ENCODE results near the gene RRAGA.

Gene RRAGA

DNA sequence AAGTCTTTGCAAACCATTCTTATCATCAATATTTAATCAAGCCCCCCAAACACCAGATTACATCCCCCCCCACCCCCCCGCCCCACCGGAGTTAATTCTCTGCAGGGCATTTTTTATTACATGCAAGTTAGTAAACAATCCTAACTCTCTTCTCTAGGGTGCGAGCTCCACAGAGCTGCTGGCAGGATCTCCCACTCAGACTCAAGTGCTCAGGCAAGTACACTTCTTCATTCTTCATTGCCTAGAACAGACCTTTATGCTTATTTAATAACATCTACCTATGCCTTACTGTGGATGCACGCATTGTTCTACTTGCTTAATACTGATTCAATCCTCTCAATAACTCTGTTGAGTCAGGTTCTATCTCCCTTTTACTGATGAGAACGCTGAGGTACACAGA lies 26.1 kb upstream of the RRAGA start:
- H3K4me3 ChIP-seq (ENCODE audit: low read depth, low read length), result no peak overlapping the region
- TF ChIP-seq CTCF (IDR thresholded peaks at IDR 0.05; ENCODE audit: low read depth, low read length, missing control alignments), result no peak
- DNase-seq (ENCODE audit: low read depth), result no peak

- no peak for TF ChIP-seq CTCF (IDR thresholded peaks at IDR 0.05; ENCODE audit: low read depth, low read length, missing control alignments)
- no peak overlapping the region for H3K4me3 ChIP-seq (ENCODE audit: low read depth, low read length)
- DNase-seq (ENCODE audit: low read depth), result no peak
These were observed 22.9 kb upstream of the RRAGA start for GRCh38 chr9:19026375-19026774.

DNA sequence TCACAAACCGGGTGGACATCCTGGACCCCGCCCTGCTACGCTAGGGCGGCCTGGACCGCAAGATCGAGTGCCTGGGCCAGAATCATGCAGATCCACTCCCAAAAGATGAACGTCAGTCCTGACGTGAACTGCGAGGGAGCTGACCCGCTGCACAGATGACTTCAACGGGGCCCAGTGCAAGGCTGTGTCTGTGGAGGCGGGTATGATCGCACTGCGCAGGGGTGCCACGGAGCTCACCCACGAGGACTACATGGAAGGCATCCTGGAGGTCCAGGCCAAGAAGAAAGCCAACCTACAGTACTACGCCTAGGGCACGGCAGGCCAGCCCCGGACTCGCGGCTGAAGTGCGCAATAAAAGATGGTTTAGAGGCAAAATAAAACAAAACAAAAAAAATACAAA lies 21.4 kb upstream of the RRAGA start:
- DNase-seq (ENCODE audit: low read depth), result no peak
- no peak overlapping the region for H3K4me3 ChIP-seq (ENCODE audit: low read depth, low read length)
- TF ChIP-seq CTCF (IDR thresholded peaks at IDR 0.05; ENCODE audit: low read depth, low read length, missing control alignments), result no peak

- TF ChIP-seq CTCF (IDR thresholded peaks at IDR 0.05; ENCODE audit: low read depth, low read length, missing control alignments), result peak; percentile 63
These were observed 20.3 kb upstream of the RRAGA start for GRCh38 chr9:19028835-19029451.

GRCh38 chr9:19030899-19031298 lies 18.3 kb upstream of the RRAGA start:
- TF ChIP-seq CTCF (IDR thresholded peaks at IDR 0.05; ENCODE audit: low read depth, low read length, missing control alignments), result no peak
- no peak overlapping the region for H3K4me3 ChIP-seq (ENCODE audit: low read depth, low read length)
- DNase-seq (ENCODE audit: low read depth), result no peak

More at GRCh38 chr9:19028835-19029451, 20.3 kb upstream of the RRAGA start:
- no peak for DNase-seq (ENCODE audit: low read depth)
- no peak overlapping the region for H3K4me3 ChIP-seq (ENCODE audit: low read depth, low read length)

DNA sequence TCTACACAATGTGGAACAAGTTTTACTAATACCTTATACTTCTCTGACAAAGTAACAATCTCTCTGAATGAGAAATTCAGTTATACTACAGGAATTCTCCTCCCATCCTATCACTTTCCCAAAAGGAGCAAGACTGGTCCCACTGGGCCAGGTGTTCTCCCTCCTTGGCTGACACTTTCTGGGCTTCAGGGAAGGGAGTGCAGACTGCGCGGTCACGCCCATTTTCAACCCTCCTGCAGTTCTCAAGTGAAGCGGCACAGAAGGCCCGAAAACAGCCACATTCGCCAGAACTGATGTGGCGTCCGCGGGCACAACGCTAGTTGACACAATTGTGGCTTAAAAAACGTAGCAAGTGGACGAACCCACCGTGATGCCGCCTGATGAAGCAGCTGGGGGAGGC lies 16.8 kb upstream of the RRAGA start:
- H3K4me3 ChIP-seq (ENCODE audit: low read depth, low read length), result no peak overlapping the region
- TF ChIP-seq CTCF (IDR thresholded peaks at IDR 0.05; ENCODE audit: low read depth, low read length, missing control alignments), result no peak
- DNase-seq (ENCODE audit: low read depth), result no peak

DNA sequence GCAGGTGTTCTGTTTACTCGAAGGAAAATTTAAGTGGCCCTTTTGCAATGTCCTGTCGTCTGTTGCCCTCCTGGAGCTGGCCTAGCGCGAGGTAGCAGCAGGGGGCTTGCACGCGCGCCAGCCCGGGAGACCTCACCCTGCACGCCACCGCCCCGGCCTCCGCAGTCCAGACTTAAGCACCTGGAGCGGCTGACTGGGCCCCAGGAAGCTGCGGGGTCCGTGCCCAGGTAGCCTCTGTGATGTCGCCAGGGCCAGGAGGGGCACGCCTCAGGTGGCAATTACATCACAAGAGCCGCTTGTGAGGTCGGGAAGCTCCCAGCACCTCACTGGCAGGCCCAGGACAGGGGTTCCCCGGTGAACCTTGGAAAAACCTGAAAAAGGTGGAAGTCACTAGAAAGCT lies 16.2 kb upstream of the RRAGA start, which contains the start of gene SAXO1:
TSS of gene SAXO1 (minus strand) at position 195 of the 400 bp plus-strand sequence. CDS start 301 bp downstream, outside the sequence.
- H3K4me3 ChIP-seq (ENCODE audit: low read depth, low read length), result no peak within 1 kb of the TSS
- DNase-seq (ENCODE audit: low read depth), result no peak
- no peak for TF ChIP-seq CTCF (IDR thresholded peaks at IDR 0.05; ENCODE audit: low read depth, low read length, missing control alignments)
